Neural crest cell (in vitro differentiated cells): ENCODE data around the gene GALNT9. TPM values are rescaled to one million over a fixed set of nuclear protein-coding genes. Genes with fewer than 3 reads are reported as not detected.

Experiments
- DNase-seq: peaks from one replicate; pipeline ENCODE4 v3.0.0; 2021; ENCODE audit warnings: low read depth, mixed read lengths, low spot score
- H3K27ac Mint-ChIP-seq: one replicate; pipeline ENCODE4 v1.8.0; 2021; ENCODE audit warnings: mild to moderate bottlenecking, mixed read lengths; ENCODE audit not compliant: unreplicated experiment
- H3K27me3 Mint-ChIP-seq: 2 replicates; pipeline ENCODE4 v1.8.0; 2021; ENCODE audit warnings: low read depth, mild to moderate bottlenecking, mixed read lengths
- H3K36me3 Mint-ChIP-seq: 2 replicates; pipeline ENCODE4 v1.8.0; 2021; ENCODE audit warnings: low read depth, mild to moderate bottlenecking, mixed read lengths
- H3K4me1 Mint-ChIP-seq: 2 replicates; pipeline ENCODE4 v1.8.0; 2021; ENCODE audit warnings: mixed read lengths
- H3K4me3 Mint-ChIP-seq: one replicate; pipeline ENCODE4 v1.8.0; 2021; ENCODE audit warnings: mild to moderate bottlenecking, mixed read lengths
- H3K9me3 Mint-ChIP-seq: 2 replicates; pipeline ENCODE4 v1.8.0; 2021; ENCODE audit warnings: mixed read lengths
- CTCF ChIP-seq: fragments of 200-600 bp; sonication (generic); conservative IDR thresholded peaks from 2 replicates; pipeline ENCODE4 v1.5.0; 2021; ENCODE audit warnings: antibody characterized with exemption, mild to moderate bottlenecking
- total RNA-seq: library from RNA; stranded (reverse); gene quantifications from 2 replicates; pipeline ENCODE4 v1.2.1, GENCODE V29; 2021

GALNT9 gene
- total RNA-seq, 1 donor from 2014 or later, result 1.3 TPM

- peaks cover 33% of the 10 kb centered on the region for H3K27me3 Mint-ChIP-seq
- no peak for TF ChIP-seq CTCF
- DNase-seq, result no peak
- no peaks in the 10 kb centered on the region for H3K4me1 Mint-ChIP-seq
- H3K36me3 Mint-ChIP-seq, result no peaks in the 10 kb centered on the region
- H3K4me3 Mint-ChIP-seq, result no peak overlapping the region
- H3K9me3 Mint-ChIP-seq, result no peaks in the 10 kb centered on the region
- no peak overlapping the region for H3K27ac Mint-ChIP-seq
These were observed 7.9 kb downstream of the GALNT9 start for GRCh38 chr12:132321321-132322118.

- no peaks in the 10 kb centered on the region for H3K36me3 Mint-ChIP-seq
- TF ChIP-seq CTCF, result no peak
- no peak for DNase-seq
- no peak overlapping the region for H3K27ac Mint-ChIP-seq
- H3K4me1 Mint-ChIP-seq, result no peaks in the 10 kb centered on the region
- no peaks in the 10 kb centered on the region for H3K9me3 Mint-ChIP-seq
- H3K4me3 Mint-ChIP-seq, result no peak overlapping the region
- H3K27me3 Mint-ChIP-seq, result peaks cover 29% of the 10 kb centered on the region
These were observed 8.6 kb downstream of the GALNT9 start for GRCh38 chr12:132320767-132321211.

- Mint-ChIP-seq H3K36me3 (no peaks in the 10 kb centered on the region), H3K27me3 (peaks cover 23% of the 10 kb centered on the region), H3K9me3 (no peaks in the 10 kb centered on the region), H3K4me3 (no peak overlapping the region), H3K27ac (no peak overlapping the region), H3K4me1 (no peaks in the 10 kb centered on the region)
- no peak for DNase-seq
- no peak for TF ChIP-seq CTCF
These were observed 9.3 kb downstream of the GALNT9 start for GRCh38 chr12:132319991-132320570.

GRCh38 chr12:132319359-132319950 lies 9.9 kb downstream of the GALNT9 start:
- H3K4me3 Mint-ChIP-seq, result no peak overlapping the region
- TF ChIP-seq CTCF, result no peak
- H3K9me3 Mint-ChIP-seq, result no peaks in the 10 kb centered on the region
- H3K27ac Mint-ChIP-seq, result no peak overlapping the region
- no peak for DNase-seq
- H3K4me1 Mint-ChIP-seq, result no peaks in the 10 kb centered on the region
- H3K36me3 Mint-ChIP-seq, result no peaks in the 10 kb centered on the region
- peaks cover 23% of the 10 kb centered on the region for H3K27me3 Mint-ChIP-seq

- H3K4me3 Mint-ChIP-seq, result no peak overlapping the region
- H3K4me1 Mint-ChIP-seq, result no peaks in the 10 kb centered on the region
- no peak overlapping the region for H3K27ac Mint-ChIP-seq
- no peak for TF ChIP-seq CTCF
- DNase-seq, result no peak
- H3K27me3 Mint-ChIP-seq, result peaks cover 23% of the 10 kb centered on the region
- no peaks in the 10 kb centered on the region for H3K36me3 Mint-ChIP-seq
- H3K9me3 Mint-ChIP-seq, result no peaks in the 10 kb centered on the region
These were observed 10.8 kb downstream of the GALNT9 start for GRCh38 chr12:132318618-132319033.
